ENCODE measurements around the gene QPCT. TPM values are rescaled to one million over a fixed set of nuclear protein-coding genes. Genes with fewer than 3 reads are reported as not detected.

QPCT gene
- total and polyA plus RNA-seq, 2 of the 4 experiments (the other 2 are of a cell fraction) = 1.9 to 2.2 TPM

DNA sequence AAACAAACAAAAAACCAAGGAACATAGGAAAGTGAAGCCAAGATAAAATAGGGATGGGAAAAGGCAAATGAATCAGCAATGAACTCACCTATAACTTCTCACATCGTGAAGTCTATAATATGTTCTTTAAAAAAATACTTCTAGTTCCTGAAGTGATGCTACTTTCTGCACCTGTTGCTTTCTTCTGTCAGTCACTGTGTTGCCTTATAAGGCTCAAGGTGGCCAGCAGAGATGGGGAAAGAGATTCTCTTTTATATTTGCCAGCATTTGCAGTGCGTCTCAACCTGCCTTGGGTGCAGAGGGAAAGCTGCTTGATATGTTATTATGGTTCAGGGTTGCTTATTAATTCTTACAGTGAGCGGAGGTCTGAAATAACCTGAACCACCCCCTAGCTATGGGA lies 14.0 kb downstream of the QPCT start:
- no peak overlapping the region for H3K27ac ChIP-seq (ENCODE audit: insufficient read depth, low read length)
- no TSS peak for BruUV-seq (replicated peaks)

More for the DNA sequence above, 14.0 kb downstream of the QPCT start:
- Histone ChIP-seq H2AK5ac (ENCODE audit: low read depth, low read length) (no peak overlapping the region), H4K91ac (ENCODE audit: insufficient read depth, low read depth, low read length) (no peak overlapping the region), H2AK9ac (replicated peaks; ENCODE audit: low read depth, low read length, poor library complexity) (no peak overlapping the region), H2BK15ac (ENCODE audit: low read depth, low read length) (no peak overlapping the region), H2BK5ac (ENCODE audit: low read depth, low read length, poor library complexity, severe bottlenecking) (no peak overlapping the region), H3K79me1 (ENCODE audit: low read depth in 1 of 2, low read length in 2 of 2) (no peaks in the 10 kb centered on the region), H3K4ac (ENCODE audit: low read depth, low read length) (no peak overlapping the region), H4K8ac (ENCODE audit: low read depth in 2 of 2, low read length in 2 of 2) (no peak overlapping the region), H3K27me3 (ENCODE audit: control insufficient read depth, insufficient read depth, low read length) (peaks cover 32% of the 10 kb centered on the region), H2AFZ (replicated peaks; ENCODE audit: low read length, poor library complexity) (no peak overlapping the region), H2BK120ac (ENCODE audit: low read depth, low read length) (no peak overlapping the region), H3K23ac (ENCODE audit: low read depth, low read length) (no peak overlapping the region), H3K4me1 (ENCODE audit: control insufficient read depth, insufficient read depth, low read length) (no peaks in the 10 kb centered on the region), H3K14ac (replicated peaks; ENCODE audit: low read depth, low read length) (no peak overlapping the region), H3K56ac (ENCODE audit: extremely low read depth, insufficient read depth, low read length) (no peak overlapping the region), H4K20me1 (ENCODE audit: insufficient read depth, low read length) (no peaks in the 10 kb centered on the region), H4K5ac (ENCODE audit: low read depth, low read length) (no peak overlapping the region), H2BK20ac (ENCODE audit: low read depth, low read length) (no peak overlapping the region), H3K9me3 (ENCODE audit: control insufficient read depth, insufficient read depth, low read length) (no peaks in the 10 kb centered on the region), H3K18ac (ENCODE audit: low read depth, low read length) (no peak overlapping the region), H3K36me3 (ENCODE audit: control insufficient read depth, insufficient read depth, low read length) (no peaks in the 10 kb centered on the region), H3K9ac (ENCODE audit: low read depth, low read length) (no peak overlapping the region), H3K4me2 (ENCODE audit: low read depth, low read length) (no peak overlapping the region), H3K9me1 (ENCODE audit: insufficient read depth, low read length) (no peaks in the 10 kb centered on the region), H3K4me3 (ENCODE audit: insufficient read depth, low read depth, low read length) (no peak overlapping the region)
- in situ Hi-C loops (cut with MboI; ENCODE audit: low sequenced_read_pairs) = no loop called here
- dilution Hi-C loops (cut with HindIII; ENCODE audit: low sequenced_read_pairs, unreplicated experiment) = no loop called here
- no peak for DNase-seq
- CTCF ChIA-PET = interaction anchor here (1.2 kb wide), 1 partner anchor 17 kb away, joined by 3 read pairs; no protein-coding TSS in a partner anchor
- POLR2A ChIA-PET (ENCODE audit: unreplicated experiment) = no interaction called here
- no CpG with 5 or more reads among the region's 3 CpGs for WGBS, 2 experiments (ENCODE audit: extremely low coverage in 2 of 2, insufficient read length in 1 of 2)
- no peak for ATAC-seq (ENCODE audit: low read depth)
- TF ChIP-seq, protein P1, sequence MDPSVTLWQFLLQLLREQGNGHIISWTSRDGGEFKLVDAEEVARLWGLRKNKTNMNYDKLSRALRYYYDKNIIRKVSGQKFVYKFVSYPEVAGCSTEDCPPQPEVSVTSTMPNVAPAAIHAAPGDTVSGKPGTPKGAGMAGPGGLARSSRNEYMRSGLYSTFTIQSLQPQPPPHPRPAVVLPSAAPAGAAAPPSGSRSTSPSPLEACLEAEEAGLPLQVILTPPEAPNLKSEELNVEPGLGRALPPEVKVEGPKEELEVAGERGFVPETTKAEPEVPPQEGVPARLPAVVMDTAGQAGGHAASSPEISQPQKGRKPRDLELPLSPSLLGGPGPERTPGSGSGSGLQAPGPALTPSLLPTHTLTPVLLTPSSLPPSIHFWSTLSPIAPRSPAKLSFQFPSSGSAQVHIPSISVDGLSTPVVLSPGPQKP (IDR thresholded peaks at IDR 0.05; ENCODE audit: borderline replicate concordance, low read depth, low read length) = no peak
- TF ChIP-seq RAD21 (IDR thresholded peaks at IDR 0.05; ENCODE audit: low read length) = no peak
- no peak for TF ChIP-seq NFE2L2 (IDR thresholded peaks at IDR 0.05; ENCODE audit: low read depth, low read length)
- no peak for TF ChIP-seq MAFK (IDR thresholded peaks at IDR 0.05; ENCODE audit: low read depth, low read length)
- no peak for TF ChIP-seq BHLHE40 (IDR thresholded peaks at IDR 0.05; ENCODE audit: low read depth, low read length)
- TF ChIP-seq SMC3 (IDR thresholded peaks at IDR 0.05; ENCODE audit: low read depth, low read length) = no peak
- no peak for TF ChIP-seq MAZ (IDR thresholded peaks at IDR 0.05; ENCODE audit: borderline replicate concordance, low read depth, low read length)
- TF ChIP-seq, protein P2, sequence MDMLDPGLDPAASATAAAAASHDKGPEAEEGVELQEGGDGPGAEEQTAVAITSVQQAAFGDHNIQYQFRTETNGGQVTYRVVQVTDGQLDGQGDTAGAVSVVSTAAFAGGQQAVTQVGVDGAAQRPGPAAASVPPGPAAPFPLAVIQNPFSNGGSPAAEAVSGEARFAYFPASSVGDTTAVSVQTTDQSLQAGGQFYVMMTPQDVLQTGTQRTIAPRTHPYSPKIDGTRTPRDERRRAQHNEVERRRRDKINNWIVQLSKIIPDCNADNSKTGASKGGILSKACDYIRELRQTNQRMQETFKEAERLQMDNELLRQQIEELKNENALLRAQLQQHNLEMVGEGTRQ (IDR thresholded peaks at IDR 0.05; ENCODE audit: low read depth, low read length) = no peak
- TF ChIP-seq CTCF (conservative IDR thresholded peaks at IDR 0.05; ENCODE audit: low read depth, low read length) = no peak
- no peak for TF ChIP-seq MXI1 (IDR thresholded peaks at IDR 0.05; ENCODE audit: borderline replicate concordance, low read depth, low read length)
- intact Hi-C loops (cut with micrococcal nuclease) = no loop called here

All from IMR-90 (cell line).